CD4-positive, alpha-beta T cell treated with Interferon alpha-2 for 1 hour (primary cell): ENCODE data around the gene AMMECR1.
"Not testable (repeated sequence)": the region's sequence is repeated elsewhere in the genome, so short reads cannot be mapped to it uniquely, and the experiment has no call there.

Experiments used
- DNase-seq, 2 donors: peaks; one replicate each; pipeline ENCODE4 v3.0.0-alpha.2; 2020 to 2022

Gene AMMECR1

GRCh38 chrX:110251961-110252360 is 65.9 kb downstream of the AMMECR1 start:
- DNase-seq = no peak

- DNase-seq = no peak
Measured at GRCh38 chrX:110251526-110251925, 66.4 kb downstream of the AMMECR1 start.

GRCh38 chrX:110250847-110251246 is 67.0 kb downstream of the AMMECR1 start:
- DNase-seq = no peak

GRCh38 chrX:110248578-110248977 is 69.3 kb downstream of the AMMECR1 start:
- DNase-seq = no peak

- DNase-seq = no peak
Measured at GRCh38 chrX:110245011-110245410, 72.9 kb downstream of the AMMECR1 start.

- no peak for DNase-seq
Measured at GRCh38 chrX:110242371-110242770, 75.5 kb downstream of the AMMECR1 start.

GRCh38 chrX:110241816-110242215 is 76.1 kb downstream of the AMMECR1 start:
- DNase-seq = no peak

- peak; percentile 21 to 63 for DNase-seq
Measured at GRCh38 chrX:110238259-110238658, 79.6 kb downstream of the AMMECR1 start.

- not testable (repeated sequence) for DNase-seq
Measured at GRCh38 chrX:110231485-110231884, 86.4 kb downstream of the AMMECR1 start.

- peak; percentile 76 to 83 for DNase-seq
Measured at GRCh38 chrX:110229497-110230111, 88.3 kb downstream of the AMMECR1 start.

- no peak for DNase-seq
Measured at GRCh38 chrX:110228453-110228852, 89.4 kb downstream of the AMMECR1 start.

- DNase-seq = no peak
Measured at GRCh38 chrX:110226931-110227330, 91.0 kb downstream of the AMMECR1 start.

GRCh38 chrX:110224926-110225617 is 92.8 kb downstream of the AMMECR1 start:
- no peak for DNase-seq

GRCh38 chrX:110222497-110223257 is 95.2 kb downstream of the AMMECR1 start:
- no peak for DNase-seq

GRCh38 chrX:110219920-110220319 is 98.0 kb downstream of the AMMECR1 start:
- no peak for DNase-seq

GRCh38 chrX:110218591-110218990 is 99.3 kb downstream of the AMMECR1 start:
- DNase-seq = no peak

GRCh38 chrX:110216027-110216426 is 101.9 kb downstream of the AMMECR1 start:
- DNase-seq = no peak

GRCh38 chrX:110215411-110215810 is 102.5 kb downstream of the AMMECR1 start:
- no peak for DNase-seq

- DNase-seq = no peak
Measured at GRCh38 chrX:110214684-110215083, 103.2 kb downstream of the AMMECR1 start.

GRCh38 chrX:110213183-110213582 is 104.7 kb downstream of the AMMECR1 start:
- no peak for DNase-seq

- DNase-seq = no peak
Measured at GRCh38 chrX:110212299-110212698, 105.6 kb downstream of the AMMECR1 start.

GRCh38 chrX:110211340-110211739 is 106.5 kb downstream of the AMMECR1 start:
- no peak for DNase-seq

- DNase-seq = no peak
Measured at GRCh38 chrX:110210417-110211139, 107.3 kb downstream of the AMMECR1 start.
